NCI-H82 (cell line): ENCODE data around the gene NDUFA7.
"Not testable (repeated sequence)": the region's sequence is repeated elsewhere in the genome, so short reads cannot be mapped to it uniquely, and the experiment has no call there.

ENCODE experiments used
- DNase-seq: peaks from one replicate; lab custom pipeline; 2025; lab: John Stamatoyannopoulos, UW

The NDUFA7 gene

GRCh38 chr19:8319807-8320520 is 1.2 kb downstream of the NDUFA7 start:
- no peak for DNase-seq

DNA sequence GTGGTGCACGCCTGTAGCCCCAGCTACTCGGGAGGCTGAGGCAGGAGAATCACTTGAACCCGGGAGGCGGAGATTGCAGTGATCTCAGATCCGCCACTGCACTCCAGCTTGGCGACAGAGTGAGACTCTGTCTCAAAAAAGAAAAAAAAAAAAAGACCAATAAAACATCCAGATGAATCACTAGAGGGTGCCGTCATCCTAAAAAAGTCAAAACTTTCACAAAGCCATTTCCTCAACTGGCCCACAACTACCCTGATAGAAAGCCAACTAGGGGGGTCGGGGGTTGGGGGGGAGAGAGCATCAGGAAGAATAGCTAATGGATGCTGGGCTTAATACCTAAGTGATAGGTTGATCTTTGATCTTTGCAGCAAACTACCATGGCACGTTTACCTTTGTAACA is 2.3 kb downstream of the NDUFA7 start:
- not testable (repeated sequence) for DNase-seq

DNA sequence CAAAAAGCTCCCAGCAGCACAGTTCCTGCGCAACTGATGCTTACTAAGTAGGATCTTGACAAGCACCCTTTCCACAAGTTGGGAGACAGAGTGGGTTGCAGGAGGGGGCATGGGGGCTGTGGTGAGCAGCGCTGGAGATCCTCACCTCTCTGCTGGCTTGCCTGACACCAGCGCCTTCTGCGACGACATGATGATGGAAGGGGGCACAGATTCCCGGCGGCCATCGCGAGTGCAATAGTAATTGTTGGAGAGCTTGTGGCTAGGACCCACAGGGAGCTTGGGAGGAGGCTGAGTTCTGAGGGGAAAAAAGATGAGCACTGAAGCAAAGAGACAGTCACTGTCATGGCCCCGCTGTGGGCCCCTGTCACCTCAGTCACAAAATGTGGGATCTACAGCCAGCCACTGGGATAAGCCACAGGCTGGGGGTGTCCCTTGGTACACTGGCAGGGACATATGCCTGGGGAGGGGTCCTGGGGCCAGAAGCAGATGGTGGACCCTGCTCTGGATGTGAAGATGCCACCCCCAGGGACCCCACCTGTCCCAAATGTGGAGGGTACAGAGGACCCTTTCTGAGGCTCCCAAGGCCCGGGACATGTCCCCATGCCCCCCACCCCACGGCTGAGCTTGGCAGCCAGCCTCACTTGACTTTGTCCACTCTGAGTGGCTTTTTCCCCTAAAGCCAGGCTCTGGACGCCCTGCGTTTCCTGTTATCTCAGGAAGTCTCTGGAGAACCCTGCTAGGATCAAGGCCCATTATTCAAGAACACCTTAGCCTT is 4.6 kb downstream of the NDUFA7 start:
- DNase-seq: no peak

DNA sequence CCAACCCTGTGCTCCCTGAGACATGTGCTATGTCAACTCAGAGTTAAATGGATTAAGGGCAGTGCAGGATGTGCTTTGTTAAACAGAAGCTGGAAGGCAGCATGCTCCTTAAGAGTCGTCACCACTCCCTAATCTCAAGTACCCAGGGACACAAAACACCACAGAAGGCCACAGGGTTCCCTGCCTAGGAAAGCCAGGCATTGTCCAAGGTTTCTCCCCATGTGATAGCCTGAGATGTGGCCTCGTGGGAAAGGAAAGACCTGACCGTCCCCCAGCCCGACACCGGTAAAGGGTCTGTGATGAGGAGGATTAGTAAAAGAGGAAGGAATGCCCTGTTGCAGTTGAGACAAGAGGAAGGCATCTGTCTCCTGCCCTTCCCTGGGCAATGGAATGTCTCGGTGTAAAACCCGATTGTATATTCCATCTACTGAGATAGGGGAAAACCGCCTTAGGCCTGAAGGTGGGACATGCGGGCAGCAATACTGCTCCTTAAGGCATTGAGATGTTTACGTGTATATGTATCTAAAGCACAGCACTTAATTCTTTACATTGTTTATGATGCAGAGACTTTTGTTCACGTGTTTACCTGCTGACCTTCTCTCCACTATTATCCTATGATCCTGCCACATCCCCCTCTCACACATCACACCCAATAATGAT is 6.1 kb downstream of the NDUFA7 start:
- peak; percentile 93 for DNase-seq

DNA sequence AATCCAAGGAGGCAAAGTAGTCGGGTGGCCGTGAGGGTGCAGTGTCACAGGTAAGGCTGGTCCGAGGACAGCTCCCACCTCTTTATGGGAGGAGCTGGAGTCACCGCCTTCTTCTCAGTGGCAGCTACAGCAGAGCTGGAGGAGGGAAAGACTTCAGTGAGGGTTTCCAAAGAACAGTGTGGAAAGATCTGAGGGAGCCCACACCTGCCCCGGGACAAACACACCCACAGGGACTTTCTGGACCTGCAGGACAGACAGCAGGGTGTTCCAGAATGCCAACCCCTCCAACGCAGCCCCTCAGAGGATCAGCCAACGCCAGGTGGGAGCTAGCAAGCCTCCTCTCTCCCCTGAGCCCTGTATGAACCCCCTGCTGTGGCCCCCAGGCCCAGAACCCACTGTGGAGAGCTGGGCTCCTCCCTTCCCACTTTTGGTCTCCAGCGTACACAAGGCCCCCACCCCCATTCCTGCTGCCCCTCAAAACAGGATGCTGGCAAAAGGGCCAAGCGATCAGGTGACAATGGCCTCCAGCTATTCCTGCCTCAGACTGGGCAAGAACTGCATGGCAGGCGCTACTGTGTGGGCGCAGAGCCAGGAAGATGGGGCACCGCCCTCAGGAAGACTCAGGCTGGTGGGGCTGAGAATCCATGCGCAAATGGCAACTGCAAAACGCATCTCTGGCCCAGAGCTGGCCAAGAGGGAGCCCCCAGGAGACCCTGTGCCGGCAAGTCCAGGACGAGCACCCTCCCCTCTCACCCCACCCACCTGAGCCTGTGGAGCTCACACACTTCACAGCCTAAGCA is 9.5 kb downstream of the NDUFA7 start:
- no peak for DNase-seq

DNA sequence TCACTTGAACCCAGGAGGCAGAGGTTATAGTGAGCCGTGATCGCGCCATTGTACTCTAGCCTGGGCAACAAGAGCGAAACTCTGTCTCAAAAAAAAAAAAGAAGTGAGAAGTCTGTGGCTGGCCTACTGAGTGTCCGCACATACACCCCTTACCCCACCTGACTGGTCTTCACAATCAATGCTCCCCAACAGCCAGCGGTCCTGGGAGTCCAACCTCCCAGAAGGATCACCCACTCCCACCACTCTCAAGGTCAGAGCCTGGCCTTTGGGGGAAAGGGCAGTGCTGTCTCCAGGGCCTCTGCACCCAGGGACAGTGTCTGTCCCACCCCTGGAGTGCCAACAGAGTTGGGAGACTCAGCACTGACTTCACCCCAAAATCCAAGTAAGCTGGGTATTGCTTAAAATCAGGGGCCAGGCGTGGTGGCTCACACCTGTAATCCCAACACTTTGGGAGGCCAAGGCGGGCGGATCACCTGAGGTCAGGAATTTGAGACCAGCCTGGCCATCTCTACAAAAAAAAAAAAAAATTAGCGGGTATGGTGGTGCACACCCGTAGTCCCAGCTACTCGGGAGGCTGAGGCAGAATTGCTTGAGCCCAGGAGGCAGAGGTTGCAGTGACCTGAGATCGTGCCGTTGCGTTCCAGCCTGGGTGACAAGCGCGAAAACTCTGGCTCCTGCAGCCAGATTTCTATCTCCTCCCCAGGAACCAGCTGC is 10.7 kb downstream of the NDUFA7 start:
- no peak for DNase-seq

- DNase-seq: no peak
Measured at GRCh38 chr19:8308891-8309291, 12.3 kb downstream of the NDUFA7 start.

GRCh38 chr19:8307965-8308866 is 13.0 kb downstream of the NDUFA7 start, which contains the start of gene CD320:
TSS of gene CD320 (minus strand) at chr19:8308358. CDS start at chr19:8308290, 68 bp downstream.
- peak; percentile 93 for DNase-seq

- peak; percentile 41 for DNase-seq
Measured at GRCh38 chr19:8307400-8307964, 13.7 kb downstream of the NDUFA7 start.

GRCh38 chr19:8306235-8307054 is 14.7 kb downstream of the NDUFA7 start:
- no peak for DNase-seq

DNA sequence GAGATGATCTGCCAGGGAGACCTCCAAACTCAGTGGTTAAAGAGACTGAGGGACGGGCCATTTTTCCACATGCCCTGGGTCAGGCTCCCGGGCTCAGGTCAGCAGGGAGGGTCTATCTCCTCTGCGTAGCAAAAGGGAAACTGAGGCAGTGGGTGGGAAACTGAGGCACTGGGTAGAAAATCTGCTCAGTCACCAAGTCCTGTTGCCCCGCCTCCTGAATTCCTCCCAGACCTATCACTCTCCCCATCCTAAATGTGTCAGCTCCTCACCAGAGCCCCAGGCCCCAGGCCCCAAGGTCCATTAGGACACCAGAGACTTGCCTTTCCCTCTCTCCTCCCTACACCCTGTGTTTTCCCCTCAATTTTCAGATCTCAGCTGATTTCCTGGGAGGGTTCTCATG is 15.4 kb downstream of the NDUFA7 start:
- no peak for DNase-seq

DNA sequence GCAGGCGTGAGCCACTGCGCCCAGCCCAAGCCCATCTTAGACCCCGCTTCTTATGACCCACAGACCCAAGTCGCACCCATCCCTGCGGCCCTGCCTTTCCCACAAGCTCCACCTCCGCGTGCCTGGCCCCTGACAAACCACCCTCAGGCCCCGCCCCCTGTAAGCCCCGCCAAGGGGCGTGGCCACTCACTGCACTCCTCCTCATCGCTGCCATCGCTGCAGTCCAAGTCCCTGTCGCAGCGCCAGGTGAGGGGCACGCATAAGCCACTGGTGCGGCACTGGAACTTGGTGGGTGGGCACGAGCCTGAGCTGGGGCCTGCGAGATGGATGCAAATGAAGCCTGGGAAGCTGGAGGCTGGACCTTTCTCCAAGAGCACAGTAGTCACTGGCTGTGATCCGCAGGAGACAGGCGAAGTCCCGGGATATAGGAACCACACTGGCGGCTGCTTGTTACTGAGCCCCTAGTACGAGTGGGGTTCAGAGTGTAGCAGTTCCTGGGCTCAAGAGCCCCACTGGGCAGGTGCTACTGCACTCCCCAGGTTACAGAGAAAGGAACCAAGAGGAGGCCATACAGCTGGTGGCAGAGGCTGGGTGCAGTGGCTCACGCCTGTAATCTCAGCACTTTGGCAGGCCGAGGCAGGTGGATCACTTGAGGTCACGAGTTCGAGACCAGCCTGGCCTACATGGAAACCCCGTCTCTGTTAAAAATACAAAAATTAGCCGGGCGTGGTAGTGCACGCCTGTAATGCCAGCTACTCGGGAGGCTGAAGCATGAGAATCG is 16.1 kb downstream of the NDUFA7 start:
- peak; percentile 89 for DNase-seq

GRCh38 chr19:8302734-8303133 is 18.4 kb downstream of the NDUFA7 start:
- no peak for DNase-seq

DNA sequence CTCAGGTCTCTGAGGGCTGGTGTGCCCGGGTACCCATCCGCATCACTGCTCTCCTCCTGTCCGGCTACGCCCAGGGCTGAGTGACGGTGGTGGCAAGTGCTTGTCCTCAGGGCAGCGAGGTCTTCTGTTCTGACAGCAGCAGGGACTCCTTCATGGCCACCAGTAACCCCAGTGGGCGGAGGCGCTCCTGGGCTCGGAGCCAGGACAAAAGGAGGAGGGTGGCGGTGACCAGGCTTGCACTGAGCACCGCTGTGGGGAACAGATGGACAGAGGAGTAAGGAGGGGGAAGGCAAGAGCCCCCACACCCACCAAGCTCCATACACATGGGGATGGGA is 18.9 kb downstream of the NDUFA7 start:
- DNase-seq: peak; percentile 85

- not testable (repeated sequence) for DNase-seq
Measured at GRCh38 chr19:8291337-8291736, 29.8 kb downstream of the NDUFA7 start.

DNA sequence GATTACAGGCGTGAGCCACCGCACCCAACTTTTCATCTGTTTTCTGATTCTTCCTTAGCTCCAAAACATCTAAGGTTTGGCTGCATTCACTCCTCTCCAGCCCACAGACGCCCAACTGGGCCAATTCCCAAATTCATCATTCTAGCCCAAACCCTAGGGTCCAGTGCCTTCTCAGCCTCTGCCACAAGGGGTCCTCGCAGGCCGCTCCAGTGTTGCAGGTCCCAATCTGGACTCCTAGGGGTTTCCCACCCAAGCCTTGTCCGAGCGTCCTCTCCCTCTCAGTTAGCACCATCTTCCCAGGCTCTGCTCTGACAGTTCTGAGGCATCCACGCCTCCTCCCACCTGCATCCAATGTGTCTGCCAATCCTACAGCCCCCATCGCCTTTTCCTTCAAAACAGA is 44.7 kb downstream of the NDUFA7 start:
- not testable (repeated sequence) for DNase-seq

DNA sequence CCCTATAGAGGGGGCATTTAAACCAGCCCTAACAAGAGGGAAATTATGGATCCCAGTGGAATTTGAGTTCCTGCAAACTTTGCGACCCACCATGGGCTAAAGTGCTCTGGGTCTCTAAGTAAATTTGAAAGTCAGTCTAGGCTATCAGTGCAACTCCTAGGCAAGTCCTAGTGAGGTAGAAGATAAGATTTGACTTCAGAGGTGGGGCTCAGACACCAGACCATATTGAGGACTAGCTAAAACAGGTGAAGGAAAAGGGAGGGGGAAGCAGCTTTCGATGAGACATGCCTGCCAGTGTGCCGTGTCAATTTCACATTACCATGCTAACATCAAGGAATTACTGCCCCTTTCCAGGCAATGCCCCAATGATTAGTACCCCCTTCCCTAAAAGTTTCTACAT is 51.5 kb downstream of the NDUFA7 start:
- DNase-seq: no peak

- no peak for DNase-seq
Measured at GRCh38 chr19:8265872-8266271, 55.3 kb downstream of the NDUFA7 start.
